Stimulated activated naive B cell treated with anti-CD40 and anti-IgM and Interleukin-4, amounts not matched to agents 10 μg/mL and 1 μg/mL and 100 μg/mL, for 72 hours (primary cell): Measurements from ENCODE around the gene KRT83.

Experiments used
- ATAC-seq, 2 donors: fragments of 150-1000 bp; cut with Tn5 transposase; replicated peaks; 2 replicates each; pipeline ENCODE4 v1.10.0; 2021; ENCODE audit warnings: moderate library complexity in 1 of 2
- DNase-seq: peaks from one replicate; pipeline ENCODE4 v3.0.0; 2021
- H3K27ac Mint-ChIP-seq: one replicate; pipeline ENCODE4 v1.8.0; 2022; ENCODE audit warnings: mild to moderate bottlenecking, mixed read lengths
- H3K27me3 Mint-ChIP-seq, 2 donors: one replicate each; pipeline ENCODE4 v1.8.0; 2022; ENCODE audit warnings: mixed read lengths in 2 of 2
- H3K36me3 Mint-ChIP-seq, 2 donors: one replicate each; pipeline ENCODE4 v1.8.0; 2022; ENCODE audit warnings: mixed read lengths in 2 of 2, mild to moderate bottlenecking in 1 of 2
- H3K4me1 Mint-ChIP-seq, 2 donors: one replicate each; pipeline ENCODE4 v1.8.0; 2022; ENCODE audit warnings: mixed read lengths in 2 of 2, mild to moderate bottlenecking in 1 of 2
- H3K4me3 Mint-ChIP-seq, 2 donors: one replicate each; pipeline ENCODE4 v1.8.0; 2022; ENCODE audit warnings: mild to moderate bottlenecking in 2 of 2, mixed read lengths in 2 of 2, moderate library complexity in 1 of 2
- H3K9me3 Mint-ChIP-seq, 2 donors: one replicate each; pipeline ENCODE4 v1.8.0; 2022; ENCODE audit warnings: mixed read lengths in 2 of 2, mild to moderate bottlenecking in 1 of 2

The KRT83 gene

DNA sequence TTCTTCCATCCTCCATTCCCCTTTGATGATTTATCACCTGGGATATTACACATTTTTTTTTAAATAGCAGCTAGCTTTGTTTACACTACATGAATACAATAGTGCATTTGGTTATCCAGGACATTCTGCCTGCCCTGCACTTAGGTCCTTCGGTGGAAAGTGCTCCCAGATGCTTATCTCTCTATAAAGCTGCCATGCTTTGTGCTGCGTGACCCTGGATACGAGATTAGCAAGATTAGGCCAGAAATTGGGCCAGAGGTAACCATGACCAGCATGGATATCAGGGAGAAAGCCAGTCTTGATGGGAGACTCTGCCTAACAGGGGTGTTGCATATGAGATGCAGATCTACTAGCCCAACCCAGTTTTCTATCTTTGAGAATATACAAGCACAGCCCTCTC, 12.1 kb upstream of the KRT83 start:
- DNase-seq (no peak), ATAC-seq (no peak)
- H3K36me3 Mint-ChIP-seq: peaks cover 0 to 4% of the 10 kb centered on the region in 2 donors
- H3K27ac Mint-ChIP-seq: no peak overlapping the region
- H3K9me3 Mint-ChIP-seq: peaks cover 5 to 6% of the 10 kb centered on the region in 2 donors
- peaks cover 3 to 5% of the 10 kb centered on the region in 2 donors for H3K4me1 Mint-ChIP-seq
- H3K4me3 Mint-ChIP-seq: no peak overlapping the region
- H3K27me3 Mint-ChIP-seq: peaks cover 8 to 12% of the 10 kb centered on the region in 2 donors

DNA sequence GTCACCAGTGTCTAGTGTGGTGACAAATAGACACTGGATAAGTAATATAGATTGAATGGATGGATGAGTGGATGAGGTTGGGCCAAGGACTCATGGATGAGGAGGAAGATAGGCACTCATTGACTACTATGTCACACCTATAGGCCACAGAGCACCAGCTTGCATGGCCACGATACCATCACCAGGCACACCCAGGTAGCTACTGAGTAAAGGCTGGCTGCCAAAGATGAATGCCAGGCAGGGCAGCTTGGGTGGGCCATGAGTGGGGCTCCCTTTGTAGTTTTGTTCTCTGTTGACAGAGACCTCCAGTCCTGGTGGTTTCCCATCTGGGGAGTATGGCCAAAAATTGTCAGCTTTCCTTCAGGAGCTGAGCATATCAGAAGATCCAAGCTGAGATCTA, 11.2 kb upstream of the KRT83 start:
- no peak overlapping the region for H3K4me3 Mint-ChIP-seq
- H3K9me3 Mint-ChIP-seq: peaks cover 4 to 5% of the 10 kb centered on the region in 2 donors
- H3K4me1 Mint-ChIP-seq: peaks cover 5 to 11% of the 10 kb centered on the region in 2 donors
- H3K27ac Mint-ChIP-seq: no peak overlapping the region
- DNase-seq (no peak), ATAC-seq (no peak)
- H3K36me3 Mint-ChIP-seq: peaks cover 0 to 4% of the 10 kb centered on the region in 2 donors
- peaks cover 8 to 16% of the 10 kb centered on the region in 2 donors for H3K27me3 Mint-ChIP-seq

GRCh38 chr12:52331833-52332232, 10.6 kb upstream of the KRT83 start:
- Mint-ChIP-seq H3K27ac (no peak overlapping the region), H3K4me1 (peaks cover 5 to 14% of the 10 kb centered on the region in 2 donors), H3K4me3 (no peak overlapping the region), H3K9me3 (peaks cover 4 to 5% of the 10 kb centered on the region in 2 donors), H3K36me3 (peaks cover 0 to 3% of the 10 kb centered on the region in 2 donors), H3K27me3 (peaks cover 8 to 21% of the 10 kb centered on the region in 2 donors)
- DNase-seq (no peak), ATAC-seq (no peak)

GRCh38 chr12:52331039-52331438, 9.8 kb upstream of the KRT83 start:
- Mint-ChIP-seq H3K36me3 (no peaks in the 10 kb centered on the region), H3K4me1 (peaks cover 2 to 11% of the 10 kb centered on the region in 2 donors), H3K4me3 (no peak overlapping the region), H3K27ac (no peak overlapping the region), H3K9me3 (no peaks in the 10 kb centered on the region), H3K27me3 (peaks cover 8 to 23% of the 10 kb centered on the region in 2 donors)
- ATAC-seq (no peak), DNase-seq (no peak)

DNA sequence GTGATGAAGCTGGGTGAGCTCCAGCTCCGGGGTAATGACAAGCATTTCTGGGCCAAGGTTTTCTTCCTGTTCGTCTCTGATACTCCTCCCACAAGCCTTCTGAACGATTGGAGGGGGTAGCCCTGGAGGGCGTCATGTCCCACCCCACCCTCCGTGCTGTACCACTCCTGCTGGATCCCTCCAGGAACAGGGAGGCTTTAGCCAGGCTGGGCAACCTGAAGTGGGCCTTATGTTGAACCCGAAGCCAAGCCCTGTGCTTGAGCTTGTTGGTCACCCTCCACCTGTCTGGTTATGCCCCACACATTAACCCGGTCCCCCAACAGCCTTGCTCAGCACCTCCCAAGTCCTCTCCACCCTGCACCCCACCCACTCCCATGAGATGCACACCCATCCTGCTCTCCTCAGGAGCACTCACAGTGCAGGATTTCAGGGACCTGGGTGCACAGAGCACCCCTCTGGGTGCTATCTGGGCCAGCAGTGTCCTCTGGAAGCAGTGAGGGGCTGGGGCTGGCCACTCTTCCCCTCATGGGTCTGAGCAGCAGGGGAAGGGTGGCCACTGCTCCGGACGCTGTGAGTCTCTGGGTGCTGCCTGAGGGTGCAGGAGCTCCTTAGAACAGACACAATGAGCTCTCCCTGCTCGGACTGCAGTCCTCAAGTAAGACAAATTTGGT, 6.8 kb upstream of the KRT83 start:
- H3K27ac Mint-ChIP-seq: no peak overlapping the region
- no peak overlapping the region for H3K4me3 Mint-ChIP-seq
- ATAC-seq (no peak), DNase-seq (no peak)
- no peaks in the 10 kb centered on the region for H3K36me3 Mint-ChIP-seq
- H3K27me3 Mint-ChIP-seq: peaks cover 32 to 35% of the 10 kb centered on the region in 2 donors
- peaks cover 2 to 11% of the 10 kb centered on the region in 2 donors for H3K4me1 Mint-ChIP-seq
- H3K9me3 Mint-ChIP-seq: no peaks in the 10 kb centered on the region

- Mint-ChIP-seq H3K27ac (no peak overlapping the region), H3K36me3 (no peaks in the 10 kb centered on the region), H3K4me1 (peaks cover 2 to 11% of the 10 kb centered on the region in 2 donors), H3K27me3 (peaks cover 39 to 40% of the 10 kb centered on the region in 2 donors), H3K4me3 (no peak overlapping the region), H3K9me3 (no peaks in the 10 kb centered on the region)
- ATAC-seq (peak; percentile 93 to 98), DNase-seq (peak; percentile 76)
These were observed 6.0 kb upstream of the KRT83 start for GRCh38 chr12:52327052-52327829.

GRCh38 chr12:52324153-52324444, 2.9 kb upstream of the KRT83 start:
- Mint-ChIP-seq H3K4me1 (peaks cover 2 to 11% of the 10 kb centered on the region in 2 donors), H3K4me3 (no peak overlapping the region), H3K36me3 (no peaks in the 10 kb centered on the region), H3K27me3 (peaks cover 47 to 58% of the 10 kb centered on the region in 2 donors), H3K27ac (no peak overlapping the region), H3K9me3 (no peaks in the 10 kb centered on the region)
- DNase-seq (no peak), ATAC-seq (no peak)

DNA sequence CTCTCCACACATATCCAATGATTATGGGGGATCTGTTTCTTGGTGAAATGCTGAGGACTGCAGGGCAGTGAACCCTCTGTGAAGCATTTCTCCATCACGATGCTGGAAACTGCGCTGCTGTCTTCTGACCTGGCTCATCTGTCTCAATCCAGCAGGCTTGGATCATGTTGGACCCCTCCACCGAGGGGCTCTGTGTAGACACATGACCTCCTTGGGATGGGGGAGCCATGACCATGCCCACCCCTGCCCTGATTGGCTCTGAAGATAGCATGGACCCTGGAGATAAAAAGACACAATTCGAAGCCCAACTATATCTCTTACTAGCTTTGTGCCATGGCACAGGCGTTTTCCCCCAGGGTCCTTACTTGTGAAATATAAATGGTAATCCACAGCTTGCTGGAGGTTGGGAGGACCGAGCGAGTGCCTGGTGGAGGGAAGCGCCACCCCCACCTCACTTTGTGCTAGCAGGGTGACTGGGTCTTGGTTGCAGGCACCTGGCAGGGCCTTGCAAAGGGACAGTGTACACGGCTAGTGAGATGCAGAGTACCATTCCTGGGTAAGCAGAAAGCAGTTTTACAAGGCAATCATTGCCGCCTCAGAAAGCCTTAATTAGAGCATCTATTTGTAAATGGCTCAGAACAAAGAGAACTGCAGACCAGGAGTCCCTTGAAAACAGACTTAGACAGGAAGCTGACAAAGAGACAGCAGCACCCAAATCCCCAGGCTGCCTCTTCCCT, 2.4 kb upstream of the KRT83 start:
- Mint-ChIP-seq H3K4me3 (no peak overlapping the region), H3K27ac (no peak overlapping the region), H3K27me3 (peaks cover 47 to 60% of the 10 kb centered on the region in 2 donors), H3K9me3 (no peaks in the 10 kb centered on the region), H3K4me1 (peaks cover 2 to 11% of the 10 kb centered on the region in 2 donors), H3K36me3 (no peaks in the 10 kb centered on the region)
- DNase-seq (no peak), ATAC-seq (no peak)

- H3K27me3 Mint-ChIP-seq: peaks cover 47 to 63% of the 10 kb centered on the region in 2 donors
- DNase-seq (no peak), ATAC-seq (no peak)
- H3K36me3 Mint-ChIP-seq: no peaks in the 10 kb centered on the region
- H3K27ac Mint-ChIP-seq: no peak overlapping the region
- H3K4me3 Mint-ChIP-seq: no peak overlapping the region
- peaks cover 2 to 11% of the 10 kb centered on the region in 2 donors for H3K4me1 Mint-ChIP-seq
- no peaks in the 10 kb centered on the region for H3K9me3 Mint-ChIP-seq
These were observed 1.8 kb upstream of the KRT83 start for GRCh38 chr12:52323001-52323400.

- DNase-seq: no peak
- Mint-ChIP-seq H3K9me3 (no peaks in the 10 kb centered on the region), H3K4me3 (no peak overlapping the region)
These were observed 871 bp upstream of the KRT83 start for GRCh38 chr12:52322069-52322468.

DNA sequence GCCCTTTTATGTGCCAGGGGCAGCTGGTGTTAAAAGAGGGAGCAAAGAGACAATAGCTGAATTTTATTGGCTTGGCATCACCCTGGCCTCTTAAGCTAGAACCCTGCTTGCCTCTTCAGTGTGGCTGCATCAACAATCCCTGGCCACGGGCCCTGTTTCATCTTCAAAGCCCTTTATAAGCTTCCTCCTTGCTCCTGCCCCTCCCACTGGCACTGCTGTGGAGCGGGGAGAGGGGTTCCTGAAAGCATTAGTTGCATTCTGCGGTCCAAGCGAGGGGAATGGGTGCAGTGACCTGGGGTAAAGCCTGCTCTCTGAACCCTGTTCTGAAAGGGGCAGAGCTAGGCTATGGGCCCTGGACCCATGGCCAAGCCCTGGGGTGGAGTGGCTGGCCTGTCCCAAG, 220 bp upstream of the KRT83 start:
- Mint-ChIP-seq H3K9me3 (no peaks in the 10 kb centered on the region), H3K36me3 (no peaks in the 10 kb centered on the region), H3K27ac (no peak overlapping the region), H3K27me3 (peaks cover 47 to 53% of the 10 kb centered on the region in 2 donors), H3K4me1 (no peaks in the 10 kb centered on the region), H3K4me3 (no peak overlapping the region)
- ATAC-seq: no peak
- DNase-seq: no peak

More at GRCh38 chr12:52322069-52322468, 871 bp upstream of the KRT83 start:
- H3K27me3 Mint-ChIP-seq: peaks cover 47 to 57% of the 10 kb centered on the region in 2 donors
- no peak for ATAC-seq
- H3K27ac Mint-ChIP-seq: no peak overlapping the region
- peaks cover 0 to 2% of the 10 kb centered on the region in 2 donors for H3K4me1 Mint-ChIP-seq
- H3K36me3 Mint-ChIP-seq: no peaks in the 10 kb centered on the region

- DNase-seq: no peak
- H3K4me3 Mint-ChIP-seq: no peak overlapping the region
- H3K9me3 Mint-ChIP-seq: no peaks in the 10 kb centered on the region
- ATAC-seq: no peak
- H3K27ac Mint-ChIP-seq: no peak overlapping the region
- no peaks in the 10 kb centered on the region for H3K36me3 Mint-ChIP-seq
- H3K4me1 Mint-ChIP-seq: no peaks in the 10 kb centered on the region
- peaks cover 36 to 43% of the 10 kb centered on the region in 2 donors for H3K27me3 Mint-ChIP-seq
These were observed 2.1 kb downstream of the KRT83 start for GRCh38 chr12:52319097-52319496.

- H3K36me3 Mint-ChIP-seq: no peaks in the 10 kb centered on the region
- H3K4me3 Mint-ChIP-seq: no peak overlapping the region
- H3K27ac Mint-ChIP-seq: no peak overlapping the region
- peaks cover 33 to 47% of the 10 kb centered on the region in 2 donors for H3K27me3 Mint-ChIP-seq
- no peak for DNase-seq
- no peaks in the 10 kb centered on the region for H3K9me3 Mint-ChIP-seq
- no peak for ATAC-seq
- H3K4me1 Mint-ChIP-seq: no peaks in the 10 kb centered on the region
These were observed 2.8 kb downstream of the KRT83 start for GRCh38 chr12:52318241-52318990.

GRCh38 chr12:52317468-52318052, 3.6 kb downstream of the KRT83 start:
- Mint-ChIP-seq H3K36me3 (no peaks in the 10 kb centered on the region), H3K4me3 (no peak overlapping the region), H3K27me3 (peaks cover 31 to 47% of the 10 kb centered on the region in 2 donors), H3K4me1 (no peaks in the 10 kb centered on the region), H3K9me3 (no peaks in the 10 kb centered on the region), H3K27ac (no peak overlapping the region)
- ATAC-seq (no peak), DNase-seq (no peak)
